Bronchial epithelial cell (primary cell): ENCODE data around the gene SH3YL1. TPM values are rescaled to one million over a fixed set of nuclear protein-coding genes. Genes with fewer than 3 reads are reported as not detected.

Experiments used
- DNase-seq: peaks from one replicate; pipeline ENCODE4 v3.0.0-alpha.2; 2010; ENCODE audit warnings: low read depth
- FAIRE-seq: peaks from 2 replicates; lab custom pipeline; 2011; peaks lifted over from hg19 to GRCh38; lab: Jason Lieb, UNC
- H3K27me3 ChIP-seq: 2 replicates; pipeline ENCODE4 v1.5.1; 2011; ENCODE audit warnings: low read length; ENCODE audit not compliant: control insufficient read depth, insufficient read depth
- H3K36me3 ChIP-seq: 2 replicates; pipeline ENCODE4 v1.5.1; 2011; ENCODE audit warnings: low read length; ENCODE audit not compliant: control insufficient read depth, insufficient read depth
- H3K4me3 ChIP-seq: 2 replicates; pipeline ENCODE4 v1.5.1; 2011; ENCODE audit warnings: mild to moderate bottlenecking, low read depth, low read length, control low read depth
- total RNA-seq: library from RNA; depleted of rRNA; stranded (reverse); fragments of >200 nt; gene quantifications from 2 replicates; pipeline ENCODE4 v1.2.1, GENCODE V29; 2014
- TF ChIP-seq, protein P1 (sequence below): IDR thresholded peaks from 2 replicates; pipeline ENCODE4 v1.5.1; 2011; ENCODE audit warnings: mild to moderate bottlenecking, moderate library complexity, low read length, control low read depth, inconsistent platforms; ENCODE audit not compliant: insufficient read depth, severe bottlenecking

SH3YL1 gene
- total RNA-seq, 1 donor from 2014 or later: 104 TPM

DNA sequence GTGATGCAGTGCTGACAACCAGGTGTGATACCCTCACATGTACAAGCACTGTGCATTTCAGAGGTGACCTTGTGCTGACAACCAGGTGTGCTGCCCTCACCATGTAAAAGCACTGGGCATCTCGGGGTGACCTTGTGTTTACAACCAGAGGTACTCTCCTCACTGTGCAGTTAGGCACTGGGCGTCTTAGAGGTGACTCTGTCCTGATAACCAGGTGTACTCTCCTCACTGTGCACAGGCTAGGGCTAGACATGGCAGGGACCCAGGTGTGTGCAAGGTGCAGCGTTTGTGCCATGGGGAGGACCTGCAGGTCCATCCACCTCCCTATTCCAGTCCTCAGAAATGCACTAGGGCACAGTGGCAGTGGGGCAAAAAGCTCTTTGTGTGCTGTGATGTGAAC is 32.5 kb upstream of the SH3YL1 start:
- FAIRE-seq (peak; percentile 86), DNase-seq (no peak)
- no peaks in the 10 kb centered on the region for H3K36me3 ChIP-seq
- H3K27me3 ChIP-seq: peaks cover 2% of the 10 kb centered on the region
- TF ChIP-seq, protein P1, sequence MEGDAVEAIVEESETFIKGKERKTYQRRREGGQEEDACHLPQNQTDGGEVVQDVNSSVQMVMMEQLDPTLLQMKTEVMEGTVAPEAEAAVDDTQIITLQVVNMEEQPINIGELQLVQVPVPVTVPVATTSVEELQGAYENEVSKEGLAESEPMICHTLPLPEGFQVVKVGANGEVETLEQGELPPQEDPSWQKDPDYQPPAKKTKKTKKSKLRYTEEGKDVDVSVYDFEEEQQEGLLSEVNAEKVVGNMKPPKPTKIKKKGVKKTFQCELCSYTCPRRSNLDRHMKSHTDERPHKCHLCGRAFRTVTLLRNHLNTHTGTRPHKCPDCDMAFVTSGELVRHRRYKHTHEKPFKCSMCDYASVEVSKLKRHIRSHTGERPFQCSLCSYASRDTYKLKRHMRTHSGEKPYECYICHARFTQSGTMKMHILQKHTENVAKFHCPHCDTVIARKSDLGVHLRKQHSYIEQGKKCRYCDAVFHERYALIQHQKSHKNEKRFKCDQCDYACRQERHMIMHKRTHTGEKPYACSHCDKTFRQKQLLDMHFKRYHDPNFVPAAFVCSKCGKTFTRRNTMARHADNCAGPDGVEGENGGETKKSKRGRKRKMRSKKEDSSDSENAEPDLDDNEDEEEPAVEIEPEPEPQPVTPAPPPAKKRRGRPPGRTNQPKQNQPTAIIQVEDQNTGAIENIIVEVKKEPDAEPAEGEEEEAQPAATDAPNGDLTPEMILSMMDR: no peak
- no peak overlapping the region for H3K4me3 ChIP-seq

DNA sequence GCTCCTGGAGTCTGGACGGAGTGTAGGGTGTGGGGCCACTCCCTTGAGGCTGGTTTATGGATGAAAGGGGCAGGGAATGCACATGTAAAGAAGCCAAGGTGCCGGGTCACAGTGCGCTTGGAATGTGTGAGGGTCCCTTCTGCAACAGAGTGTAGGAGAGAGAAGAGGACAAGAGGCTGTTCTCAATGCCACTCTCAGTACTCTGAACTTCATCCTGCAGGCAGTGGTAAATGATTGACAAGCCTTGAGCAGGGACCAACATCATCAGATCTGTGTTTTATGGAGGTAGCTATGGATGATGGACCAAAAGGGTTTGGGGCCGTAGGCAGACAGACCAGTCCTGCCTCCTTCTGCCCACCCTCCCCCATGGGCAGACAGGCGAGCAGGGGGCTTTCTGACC is 31.3 kb upstream of the SH3YL1 start:
- Histone ChIP-seq H3K4me3 (no peak overlapping the region), H3K36me3 (no peaks in the 10 kb centered on the region), H3K27me3 (peaks cover 2% of the 10 kb centered on the region)
- TF ChIP-seq, protein P1: no peak
- FAIRE-seq: no peak
- DNase-seq: no peak

DNA sequence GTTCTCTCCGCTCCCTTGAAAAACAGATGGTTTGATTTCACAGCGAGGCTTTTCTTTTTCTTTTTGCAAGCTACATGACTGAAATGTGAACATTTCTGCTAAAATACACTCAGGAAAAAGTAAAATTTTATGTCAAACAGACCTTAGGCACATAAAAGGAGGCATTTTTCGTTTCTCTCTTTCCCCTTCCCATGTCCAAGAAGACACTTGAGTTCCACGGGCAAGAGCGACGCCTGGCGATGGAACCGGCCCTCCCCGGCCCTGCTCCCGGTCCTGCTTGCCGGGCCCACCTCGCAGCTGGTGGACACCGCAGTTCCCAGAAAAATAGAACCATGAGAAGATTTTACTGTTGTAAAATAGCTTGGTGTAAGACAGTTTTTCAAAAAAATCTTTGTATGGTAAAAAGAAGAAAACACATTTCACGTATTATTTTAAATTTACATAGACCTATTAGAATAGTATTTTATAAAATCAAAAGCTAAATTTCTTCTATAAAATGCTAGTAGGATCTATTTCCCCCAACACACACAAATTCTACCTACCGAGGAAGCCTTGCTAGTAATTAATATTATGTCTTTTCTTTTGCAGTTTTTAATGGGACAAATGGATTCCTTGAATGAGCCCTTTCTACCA is 26.4 kb upstream of the SH3YL1 start:
- TF ChIP-seq, protein P1: peak; percentile 76
- peak; percentile 57 for DNase-seq
- no peak for FAIRE-seq
- Histone ChIP-seq H3K36me3 (no peaks in the 10 kb centered on the region), H3K27me3 (peaks cover 7% of the 10 kb centered on the region), H3K4me3 (peak overlapping the region; percentile 43)

DNA sequence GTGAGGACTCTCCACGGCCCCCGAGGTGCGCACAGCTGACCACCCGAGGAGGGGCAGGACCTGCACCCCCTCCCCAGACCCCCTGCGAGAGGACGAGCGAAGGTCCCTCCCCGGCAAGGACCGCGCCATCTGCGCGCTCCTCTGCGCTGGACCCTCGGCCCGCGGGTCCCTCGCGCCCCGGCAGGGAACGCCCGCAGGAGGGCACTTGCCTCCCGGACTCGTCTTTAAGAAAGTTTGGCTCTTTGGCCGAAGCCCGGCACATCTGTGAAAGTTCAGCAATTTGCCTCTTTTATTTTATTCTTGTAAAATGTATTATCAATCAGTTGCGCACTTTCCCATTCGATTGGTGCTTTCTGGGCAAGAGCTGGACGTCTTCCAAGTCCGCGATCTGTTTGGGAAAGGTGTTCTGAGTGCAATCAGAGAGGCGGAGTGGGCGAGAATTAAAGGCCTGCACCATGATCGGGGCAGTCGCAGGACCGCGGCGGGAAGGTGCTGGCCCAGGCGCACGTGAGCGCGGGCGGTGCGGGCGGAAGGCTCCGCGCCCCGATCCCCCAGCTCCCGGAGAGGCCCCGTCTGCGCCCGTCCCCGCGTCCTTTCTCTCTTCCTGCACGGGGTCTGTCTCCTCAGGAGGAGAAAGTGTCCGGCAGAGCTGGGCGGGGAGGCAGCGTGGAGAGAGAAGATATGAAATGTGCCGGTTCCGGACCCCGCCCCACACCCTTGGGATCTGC is 25.7 kb upstream of the SH3YL1 start:
- FAIRE-seq (no peak), DNase-seq (no peak)
- Histone ChIP-seq H3K4me3 (peak overlapping the region; percentile 43), H3K27me3 (peaks cover 7% of the 10 kb centered on the region), H3K36me3 (no peaks in the 10 kb centered on the region)
- TF ChIP-seq, protein P1: no peak

DNA sequence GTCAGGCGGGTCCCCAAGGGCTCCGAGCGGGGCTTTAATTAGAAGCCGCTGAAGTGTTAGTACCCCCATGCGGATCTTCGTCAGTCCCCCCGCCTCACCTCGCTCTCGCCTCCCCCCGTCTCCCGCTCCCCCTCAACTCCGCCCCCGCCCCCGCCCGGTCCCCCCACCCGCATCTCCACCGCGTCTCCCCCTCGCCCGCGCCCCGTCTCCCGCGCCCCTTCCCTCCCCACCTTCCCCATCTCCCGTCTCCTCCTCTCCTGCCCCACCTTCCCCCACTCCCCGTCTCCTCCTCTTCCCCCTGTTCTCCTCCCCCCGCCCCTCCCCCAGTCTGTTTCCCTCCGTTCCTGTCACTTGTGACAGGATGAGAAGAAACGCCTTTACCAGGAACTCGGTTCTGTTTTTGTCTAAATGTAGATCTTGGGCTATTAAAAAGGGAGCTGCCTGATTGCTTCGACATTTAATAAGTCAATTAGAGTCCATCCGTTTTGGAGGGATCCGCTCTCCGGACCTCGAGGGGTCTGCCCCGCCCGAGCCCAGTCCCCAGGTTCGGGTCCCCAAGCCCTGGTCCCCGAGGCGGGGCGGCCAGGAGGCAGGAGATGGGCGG is 25.0 kb upstream of the SH3YL1 start:
- DNase-seq (no peak), FAIRE-seq (no peak)
- H3K4me3 ChIP-seq: no peak overlapping the region
- H3K27me3 ChIP-seq: peaks cover 7% of the 10 kb centered on the region
- H3K36me3 ChIP-seq: no peaks in the 10 kb centered on the region
- TF ChIP-seq, protein P1: no peak
